CD14-positive monocyte (primary cell): ENCODE measurements around the gene ZNF800. TPM values are rescaled to one million over a fixed set of nuclear protein-coding genes. Genes with fewer than 3 reads are reported as not detected.

Experiments
- DNase-seq, 3 donors: peaks; one replicate each; pipeline ENCODE4 v3.0.0-alpha.2; 2011 to 2022
- H2AFZ ChIP-seq: 2 replicates; pipeline ENCODE4 v1.6.0; 2012; ENCODE audit warnings: mild to moderate bottlenecking, low read depth, low read length, inconsistent platforms; ENCODE audit not compliant: insufficient read depth, poor library complexity, severe bottlenecking
- H3K27ac ChIP-seq, 2 donors: 1 replicate in 1 of 2; 2 replicates in 1 of 2; pipeline ENCODE4 v1.5.1; 2012 to 2013; ENCODE audit warnings: low read length in 2 of 2, control low read depth in 1 of 2, inconsistent platforms in 1 of 2, low read depth in 1 of 2, mild to moderate bottlenecking in 1 of 2
- H3K27me3 ChIP-seq, 2 donors: one replicate each; pipeline versions ENCODE4 v1.6.0 to v1.6.1; 2011 to 2013; ENCODE audit warnings: low read length in 2 of 2; ENCODE audit not compliant: control insufficient read depth in 2 of 2, insufficient read depth in 2 of 2
- H3K36me3 ChIP-seq, 2 donors: replicated peaks in 1 of 2; 1 replicate in 1 of 2; 2 replicates in 1 of 2; pipeline versions ENCODE4 v1.5.1 to v1.6.1; 2012 to 2013; ENCODE audit warnings: low read length in 2 of 2, control low read depth in 1 of 2, inconsistent platforms in 1 of 2, mild to moderate bottlenecking in 1 of 2; ENCODE audit not compliant: insufficient read depth in 2 of 2, control insufficient read depth in 1 of 2
- H3K4me1 ChIP-seq, 2 donors: 1 replicate in 1 of 2; 2 replicates in 1 of 2; pipeline versions ENCODE4 v1.5.1 to v1.6.1; 2012 to 2013; ENCODE audit warnings: low read length in 2 of 2, control low read depth in 1 of 2, inconsistent platforms in 1 of 2, mild to moderate bottlenecking in 1 of 2, moderate library complexity in 1 of 2; ENCODE audit not compliant: insufficient read depth in 2 of 2, control insufficient read depth in 1 of 2
- H3K4me2 ChIP-seq: replicated peaks from 2 replicates; pipeline ENCODE3; 2012; ENCODE audit warnings: low read length, moderate library complexity, mild to moderate bottlenecking; ENCODE audit not compliant: poor library complexity, severe bottlenecking; ENCODE audit errors: extremely low read depth
- H3K4me3 ChIP-seq, 3 experiments: fragments of 200-600 bp in 1 of 3; sonication (generic) in 1 of 3; replicated peaks in 1 of 3; 1 replicate in 2 of 3; 2 replicates in 1 of 3; pipeline ENCODE4 v1.5.1; 2011 to 2013; ENCODE audit warnings: low read length in 3 of 3, mild to moderate bottlenecking in 3 of 3, control low read depth in 2 of 3, low read depth in 2 of 3, inconsistent platforms in 1 of 3, moderate library complexity in 1 of 3
- H3K79me2 ChIP-seq: 2 replicates; pipeline ENCODE4 v1.6.0; 2012; ENCODE audit warnings: mild to moderate bottlenecking, control low read depth, inconsistent platforms, low read length, moderate library complexity; ENCODE audit not compliant: insufficient read depth
- H3K9ac ChIP-seq: 2 replicates; pipeline ENCODE4 v1.6.0; 2017; ENCODE audit warnings: low read length, mild to moderate bottlenecking; ENCODE audit not compliant: insufficient read depth, poor library complexity, severe bottlenecking
- H3K9me3 ChIP-seq, 2 donors: replicated peaks in 1 of 2; 1 replicate in 1 of 2; 2 replicates in 1 of 2; pipeline versions ENCODE4 v1.5.1 to v1.6.1; 2012 to 2013; ENCODE audit warnings: low read length in 2 of 2, control low read depth in 1 of 2; ENCODE audit not compliant: control insufficient read depth in 1 of 2, insufficient read depth in 1 of 2
- H4K20me1 ChIP-seq: 2 replicates; pipeline ENCODE4 v1.6.0; 2012; ENCODE audit warnings: mild to moderate bottlenecking, low read length, control low read depth, moderate library complexity; ENCODE audit not compliant: insufficient read depth
- H3K27ac Mint-ChIP-seq, 7 donors: one replicate each; pipeline ENCODE4 v1.8.0; 2020; ENCODE audit warnings: mild to moderate bottlenecking in 7 of 7, mixed read lengths in 7 of 7, moderate library complexity in 6 of 7, inconsistent platforms in 2 of 7
- H3K27me3 Mint-ChIP-seq, 3 donors: one replicate each; pipeline ENCODE4 v1.8.0; 2021 to 2022; ENCODE audit warnings: low read depth in 3 of 3, mild to moderate bottlenecking in 3 of 3, mixed read lengths in 3 of 3, moderate library complexity in 3 of 3, inconsistent platforms in 1 of 3
- H3K36me3 Mint-ChIP-seq, 2 donors: one replicate each; pipeline ENCODE4 v1.8.0; 2020; ENCODE audit warnings: mixed read lengths in 2 of 2, inconsistent platforms in 1 of 2, mild to moderate bottlenecking in 1 of 2
- H3K4me1 Mint-ChIP-seq: one replicate; pipeline ENCODE4 v1.8.0; 2020; ENCODE audit warnings: mild to moderate bottlenecking, mixed read lengths
- H3K4me3 Mint-ChIP-seq, 2 donors: one replicate each; pipeline ENCODE4 v1.8.0; 2020; ENCODE audit warnings: mild to moderate bottlenecking in 2 of 2, mixed read lengths in 2 of 2, moderate library complexity in 1 of 2
- H3K9me3 Mint-ChIP-seq, 7 donors: one replicate each; pipeline ENCODE4 v1.8.0; 2020 to 2022; ENCODE audit warnings: mixed read lengths in 7 of 7, mild to moderate bottlenecking in 6 of 7, moderate library complexity in 6 of 7, inconsistent platforms in 2 of 7
- CTCF ChIP-seq: fragments of 200-600 bp; IDR thresholded peaks from one replicate; pipeline ENCODE4 v1.8.0; 2022; ENCODE audit warnings: antibody characterized with exemption, mild to moderate bottlenecking
- WGBS: methylation state at CpG from one replicate; pipeline ENCODE4 v1.1.5; 2013; ENCODE audit warnings: missing lambda C conversion rate; ENCODE audit not compliant: insufficient coverage; 5-methylcytosine and 5-hydroxymethylcytosine counted together
- intact Hi-C, 2 donors: fragments of 100-400 bp; cut with micrococcal nuclease; formaldehyde crosslinking; loops; one replicate each; pipeline versions ENCODE4 v1.15.0 to v1.15.1; 2023
- polyA plus RNA-seq, 3 donors: library from polyadenylated mRNA; depleted of rRNA in 1 of 3; unstranded in 2 of 3; stranded (reverse) in 1 of 3; fragments of 300-500 nt in 2 of 3; fragments of >200 nt in 1 of 3; fragmentation: Illumina TruSeq in 2 of 3; gene quantifications; 1 replicate in 2 of 3; 2 replicates in 1 of 3; pipeline ENCODE4 v1.2.3, GENCODE V29; 2012 to 2021

The ZNF800 gene
- polyA plus RNA-seq, 3 donors = 11.8 to 19.6 (median 16.2) TPM

- no peak overlapping the region for H3K4me2 ChIP-seq
- 84% methylated on average over 3 of the region's 4 CpGs for WGBS
Measured at GRCh38 chr7:127417346-127417745, 24.8 kb upstream of the ZNF800 start.

GRCh38 chr7:127415060-127415742 lies 22.7 kb upstream of the ZNF800 start:
- H3K27ac Mint-ChIP-seq = peak overlapping the region in 1 of 7 donors; percentile 13
- Histone ChIP-seq H3K79me2 (no peaks in the 10 kb centered on the region), H3K9me3 (no peaks in the 10 kb centered on the region), H3K4me1 (peaks cover 18 to 21% of the 10 kb centered on the region in 2 donors), H3K9ac (no peak overlapping the region), H3K27me3 (peaks cover 56 to 75% of the 10 kb centered on the region in 2 donors), H3K4me3 (no peak overlapping the region), H3K27ac (no peak overlapping the region), H3K4me2 (no peak overlapping the region), H2AFZ (no peak overlapping the region), H3K36me3 (no peaks in the 10 kb centered on the region), H4K20me1 (no peaks in the 10 kb centered on the region)
- peaks cover 34% of the 10 kb centered on the region for H3K4me1 Mint-ChIP-seq
- WGBS = 100% methylated on average over 1 of the region's 4 CpGs
- TF ChIP-seq CTCF = no peak
- H3K4me3 Mint-ChIP-seq = peak overlapping the region in 1 of 2 donors; percentile 50
- H3K36me3 Mint-ChIP-seq = peaks cover 0 to 4% of the 10 kb centered on the region in 2 donors
- H3K27me3 Mint-ChIP-seq = peaks cover 32 to 74% (median 64%) of the 10 kb centered on the region in 3 donors
- no peak for DNase-seq
- H3K9me3 Mint-ChIP-seq = peaks cover 0 to 9% (median 4%) of the 10 kb centered on the region in 7 donors
- intact Hi-C loops = no loop called here

More at GRCh38 chr7:127417346-127417745, 24.8 kb upstream of the ZNF800 start:
- Mint-ChIP-seq H3K36me3 (peaks cover 0 to 4% of the 10 kb centered on the region in 2 donors), H3K4me1 (peaks cover 26% of the 10 kb centered on the region), H3K4me3 (peak overlapping the region in 1 of 2 donors; percentile 31), H3K27me3 (peaks cover 24 to 67% (median 53%) of the 10 kb centered on the region in 3 donors), H3K9me3 (peaks cover 0 to 9% (median 4%) of the 10 kb centered on the region in 7 donors), H3K27ac (peak overlapping the region in 1 of 7 donors; percentile 6)
- Histone ChIP-seq H3K79me2 (no peaks in the 10 kb centered on the region), H3K27me3 (peaks cover 54 to 74% of the 10 kb centered on the region in 2 donors), H4K20me1 (no peaks in the 10 kb centered on the region), H3K36me3 (no peaks in the 10 kb centered on the region), H2AFZ (no peak overlapping the region), H3K4me1 (peaks cover 18 to 21% of the 10 kb centered on the region in 2 donors), H3K4me3 (no peak overlapping the region), H3K9me3 (no peaks in the 10 kb centered on the region), H3K27ac (no peak overlapping the region), H3K9ac (no peak overlapping the region)
- TF ChIP-seq CTCF = no peak
- intact Hi-C loops = no loop called here
- DNase-seq = no peak
